ENCODE measurements around the gene OBSCN. TPM values are rescaled to one million over a fixed set of nuclear protein-coding genes. Genes with fewer than 3 reads are reported as not detected.

The OBSCN gene
- total and polyA plus RNA-seq, 2 donors (not counting 3 experiments of a cell fraction or from before 2014, with no cell fraction given): 1.5 to 2.9 TPM

GRCh38 chr1:228387321-228387720 is 179.5 kb downstream of the OBSCN start:
- no peaks in the 10 kb centered on the region for H3K9me1 ChIP-seq (replicated peaks; ENCODE audit: control insufficient read depth, extremely low read depth, insufficient read depth, low read length)
- no peaks in the 10 kb centered on the region for H3K9me3 ChIP-seq (replicated peaks; ENCODE audit: control insufficient read depth, insufficient read depth, low read length)
- H3K27ac ChIP-seq (ENCODE audit: insufficient read depth, low read depth, low read length): no peak overlapping the region
- H3K4me2 ChIP-seq (ENCODE audit: insufficient read depth, low read length): no peak overlapping the region
- no peak for FAIRE-seq
- H3K79me2 ChIP-seq (ENCODE audit: control insufficient read depth, insufficient read depth, low read length): no peaks in the 10 kb centered on the region
- TF ChIP-seq GATA2 (IDR thresholded peaks at IDR 0.05; ENCODE audit: insufficient read depth, insufficient read length, low read depth, low read length): no peak
- H3K27me3 ChIP-seq (ENCODE audit: control insufficient read depth in 2 of 2, insufficient read depth in 2 of 2, low read length in 2 of 2): peaks cover 4% of the 10 kb centered on the region in 2 experiments
- no peak overlapping the region for H2AFZ ChIP-seq (ENCODE audit: low read depth, low read length)
- no peaks in the 10 kb centered on the region for H4K20me1 ChIP-seq (replicated peaks; ENCODE audit: control insufficient read depth, extremely low read depth, insufficient read depth, low read length)
- intact Hi-C loops (cut with micrococcal nuclease): loop anchor here (5.0 kb wide), 1 partner anchor 115 kb away; no protein-coding TSS in a partner anchor
- no peak overlapping the region for H3K4me3 ChIP-seq (replicated peaks in 1 of 3; ENCODE audit: insufficient read depth in 1 of 3, low read depth in 1 of 3, low read length in 3 of 3)
- dilution Hi-C loops (cut with MboI; ENCODE audit: extremely low pct_ligation_motif_present, low sequenced_read_pairs): no loop called here
- DNase-seq (ENCODE audit: low read depth, low spot score): no peak
- no peak overlapping the region for H3K9ac ChIP-seq (replicated peaks; ENCODE audit: extremely low read depth, insufficient read depth, low read length)
- ChIA-PET POLR2A (no interaction called here), CTCF (no interaction called here)
- no TSS peak for BruUV-seq (replicated peaks)
- no peaks in the 10 kb centered on the region for H3K4me1 ChIP-seq (ENCODE audit: control insufficient read depth, extremely low read depth, insufficient read depth, low read length)
- no peaks in the 10 kb centered on the region for H3K36me3 ChIP-seq (ENCODE audit: control insufficient read depth in 2 of 2, extremely low read depth in 1 of 2, insufficient read depth in 2 of 2, low read length in 2 of 2)

- no peak overlapping the region for H3K4me3 ChIP-seq (replicated peaks in 1 of 3; ENCODE audit: insufficient read depth in 1 of 3, low read depth in 1 of 3, low read length in 3 of 3)
- POLR2A ChIA-PET: no interaction called here
- DNase-seq (ENCODE audit: low read depth, low spot score): no peak
- no peak overlapping the region for H2AFZ ChIP-seq (ENCODE audit: low read depth, low read length)
- TF ChIP-seq MYC (IDR thresholded peaks at IDR 0.05; ENCODE audit: low read depth, low read length) (no peak), JUN (IDR thresholded peaks at IDR 0.05; ENCODE audit: borderline replicate concordance, insufficient read depth, insufficient read length, low read depth) (no peak), FOS (IDR thresholded peaks at IDR 0.05; ENCODE audit: borderline replicate concordance, insufficient read depth, low read length) (no peak), CTCF (IDR thresholded peaks at IDR 0.05; ENCODE audit: extremely low read depth in 1 of 2, insufficient read depth in 1 of 2, low read depth in 1 of 2, low read length in 2 of 2) (no peak), MAX (IDR thresholded peaks at IDR 0.05; ENCODE audit: insufficient read depth, insufficient read length) (no peak), GATA2 (IDR thresholded peaks at IDR 0.05; ENCODE audit: insufficient read depth, insufficient read length, low read depth, low read length) (no peak), POLR2A (IDR thresholded peaks at IDR 0.05; ENCODE audit: low read depth, low read length) (no peak), POLR2AphosphoS5 (IDR thresholded peaks at IDR 0.05; ENCODE audit: insufficient read depth, low read depth, low read length) (no peak), EZH2 (IDR thresholded peaks at IDR 0.05; ENCODE audit: borderline replicate concordance, low read depth, low read length, severe bottlenecking) (no peak)
- no TSS peak for BruUV-seq (replicated peaks)
- H3K9ac ChIP-seq (replicated peaks; ENCODE audit: extremely low read depth, insufficient read depth, low read length): no peak overlapping the region
- H4K20me1 ChIP-seq (replicated peaks; ENCODE audit: control insufficient read depth, extremely low read depth, insufficient read depth, low read length): no peaks in the 10 kb centered on the region
- no peak overlapping the region for H3K4me2 ChIP-seq (ENCODE audit: insufficient read depth, low read length)
- peaks cover 5% of the 10 kb centered on the region for H3K4me1 ChIP-seq (ENCODE audit: control insufficient read depth, extremely low read depth, insufficient read depth, low read length)
- H3K36me3 ChIP-seq (ENCODE audit: control insufficient read depth in 2 of 2, extremely low read depth in 1 of 2, insufficient read depth in 2 of 2, low read length in 2 of 2): peaks cover 0 to 3% of the 10 kb centered on the region in 2 experiments
- dilution Hi-C loops (cut with MboI; ENCODE audit: extremely low pct_ligation_motif_present, low sequenced_read_pairs) (no loop called here), intact Hi-C loops (cut with micrococcal nuclease) (no loop called here)
- H3K27me3 ChIP-seq (ENCODE audit: control insufficient read depth in 2 of 2, insufficient read depth in 2 of 2, low read length in 2 of 2): no peaks in the 10 kb centered on the region
- H3K79me2 ChIP-seq (ENCODE audit: control insufficient read depth, insufficient read depth, low read length): no peaks in the 10 kb centered on the region
- CTCF ChIA-PET: no interaction called here
- no peak overlapping the region for H3K27ac ChIP-seq (ENCODE audit: insufficient read depth, low read depth, low read length)
- FAIRE-seq: no peak
- no peaks in the 10 kb centered on the region for H3K9me1 ChIP-seq (replicated peaks; ENCODE audit: control insufficient read depth, extremely low read depth, insufficient read depth, low read length)
- H3K9me3 ChIP-seq (replicated peaks; ENCODE audit: control insufficient read depth, insufficient read depth, low read length): no peaks in the 10 kb centered on the region
These were observed 182.8 kb downstream of the OBSCN start for GRCh38 chr1:228390649-228391048.
